HG03103 (cell line): ENCODE data around the gene SKOR2.

Experiments
- ATAC-seq: cut with Tn5 transposase; IDR thresholded peaks from one replicate; pipeline ENCODE4 v1.9.1; 2021; ENCODE audit warnings: low read depth; ENCODE audit not compliant: unreplicated experiment

Gene SKOR2

DNA sequence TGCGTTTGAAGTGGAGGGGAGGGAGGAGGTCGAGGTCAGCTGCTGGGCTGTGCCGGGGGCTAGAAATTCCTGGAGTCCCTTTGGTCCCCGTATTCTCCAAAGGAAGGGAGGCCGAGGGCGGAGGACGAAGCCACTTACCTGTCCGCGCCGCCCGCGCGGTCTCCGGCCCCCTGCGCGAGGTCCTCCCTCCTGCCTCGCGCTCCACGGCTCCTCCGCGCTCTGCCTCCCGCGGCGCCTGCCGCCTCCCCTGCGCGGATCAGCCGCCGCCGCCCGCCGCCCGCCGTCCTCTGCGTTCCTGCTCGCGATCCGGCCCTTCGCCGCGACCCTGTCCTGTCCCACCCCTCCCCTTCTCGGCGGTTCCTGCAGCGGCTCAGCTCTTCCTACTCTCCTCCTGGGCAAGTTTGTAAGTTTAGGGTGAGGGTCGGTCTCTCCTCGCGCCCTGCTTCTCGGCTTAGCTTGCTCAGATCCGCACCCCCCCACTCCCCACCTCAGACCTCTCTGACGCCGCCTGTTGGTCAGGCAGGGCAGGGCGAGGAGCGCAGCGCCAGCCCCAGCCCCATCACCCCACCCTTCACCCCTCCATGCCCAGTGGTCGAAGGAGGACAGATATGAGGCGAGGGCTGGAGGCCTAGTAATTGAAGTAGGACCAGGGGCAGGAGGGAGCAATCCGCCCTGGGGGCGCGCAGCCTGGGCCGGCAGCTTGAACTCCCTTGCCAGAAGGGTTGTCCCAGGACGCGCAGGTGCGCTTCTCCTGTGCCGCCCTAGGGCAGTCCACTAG lies 9.7 kb upstream of the SKOR2 start:
- ATAC-seq, result no peak

GRCh38 chr18:47260120-47260923 lies 8.9 kb upstream of the SKOR2 start:
- ATAC-seq, result no peak

DNA sequence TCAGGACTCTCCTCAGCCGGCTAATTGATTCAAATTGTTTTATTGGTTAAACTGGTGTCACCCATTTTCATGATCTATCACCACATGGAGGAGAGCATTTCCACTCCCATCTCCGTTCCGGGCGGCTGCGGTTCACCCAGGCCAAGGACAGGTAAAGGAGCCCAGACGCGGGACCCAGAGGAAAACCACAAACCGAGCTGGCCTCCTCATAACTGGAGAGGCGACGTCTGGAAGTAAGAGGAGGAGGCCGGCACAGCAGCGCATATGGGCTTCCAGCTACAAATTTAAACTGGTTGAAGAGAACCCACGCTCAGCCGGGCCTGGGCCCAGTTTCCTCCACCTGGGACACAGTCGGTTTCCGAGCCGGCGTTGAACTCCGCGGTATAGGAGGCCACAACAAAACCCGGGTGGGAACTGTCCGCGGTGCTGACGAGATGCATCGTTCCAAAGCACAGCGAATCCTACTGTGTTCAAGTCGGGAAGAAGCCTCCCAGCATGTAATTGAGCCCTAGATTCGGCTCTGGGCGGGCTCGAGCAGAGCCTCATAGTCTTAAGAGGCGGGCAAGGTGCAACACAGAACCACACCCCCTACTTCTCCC lies 3.0 kb upstream of the SKOR2 start:
- no peak for ATAC-seq

- ATAC-seq, result no peak
These were observed 1.7 kb upstream of the SKOR2 start for GRCh38 chr18:47253101-47253654.

GRCh38 chr18:47250391-47251046 lies 941 bp downstream of the SKOR2 start:
- no peak for ATAC-seq

DNA sequence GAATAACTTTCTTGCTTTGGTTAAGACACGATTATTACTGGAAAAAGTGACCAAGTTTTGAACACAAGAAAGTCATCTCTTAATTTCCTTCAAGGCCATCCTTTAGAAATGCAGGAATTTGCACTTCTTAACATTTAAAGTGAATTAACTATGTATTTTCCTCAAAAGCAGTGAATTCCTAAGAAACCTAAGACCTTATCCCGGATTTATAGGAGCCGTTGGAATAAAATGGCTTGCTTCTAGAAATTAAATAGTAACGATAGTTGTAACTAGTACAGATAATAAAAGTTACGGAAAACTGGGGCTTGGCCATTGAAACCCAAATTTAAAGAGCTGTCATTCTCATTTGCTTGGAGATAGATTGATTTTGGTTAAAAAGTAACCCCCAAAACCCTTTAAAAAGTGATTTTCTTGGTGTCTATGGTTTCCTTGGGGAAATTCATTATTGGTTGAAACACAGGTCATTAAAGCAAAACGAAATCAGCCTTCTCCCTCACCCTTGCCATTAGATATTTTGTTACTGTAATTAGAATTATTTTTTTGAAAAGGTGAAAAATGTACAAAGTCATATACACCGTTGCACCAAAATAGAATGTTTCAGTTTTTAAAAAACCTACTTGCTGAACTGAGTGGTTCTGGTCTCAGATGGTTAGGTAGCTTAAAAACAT lies 2.0 kb downstream of the SKOR2 start:
- ATAC-seq, result no peak

DNA sequence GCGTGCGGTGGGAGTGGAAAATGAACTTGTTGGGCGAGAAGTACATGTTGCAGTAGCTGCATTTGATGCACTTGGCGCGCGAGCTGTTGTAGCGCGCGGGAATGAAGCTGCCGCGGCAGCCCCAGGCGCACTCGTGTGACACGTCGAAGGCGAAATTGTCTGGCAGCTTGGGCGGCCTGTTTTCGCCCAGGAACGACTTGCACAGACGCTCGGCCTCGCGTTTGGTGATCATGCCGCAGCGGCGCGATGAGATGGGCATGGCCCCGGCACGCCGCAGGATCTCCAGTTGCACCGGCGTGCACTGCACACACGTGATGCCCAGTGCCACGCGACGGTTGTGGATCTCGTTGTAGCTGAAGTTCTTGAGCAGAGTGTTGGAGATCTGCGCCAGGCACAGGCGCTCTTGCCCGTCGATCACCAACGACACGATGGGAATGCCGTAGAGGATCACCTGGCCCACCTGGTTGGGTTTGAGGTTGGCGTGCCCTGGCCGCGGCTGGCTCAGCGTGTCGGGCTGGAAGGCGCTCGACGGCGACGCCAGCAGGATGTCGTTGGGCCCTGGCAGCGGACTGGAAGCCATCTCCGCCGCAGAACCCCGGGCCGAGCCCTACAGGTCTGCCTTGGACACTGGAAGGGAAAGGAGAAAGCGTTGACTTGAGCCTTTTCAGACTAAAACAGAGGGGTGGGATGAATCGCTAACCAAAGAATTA lies 2.7 kb downstream of the SKOR2 start:
- ATAC-seq, result no peak

DNA sequence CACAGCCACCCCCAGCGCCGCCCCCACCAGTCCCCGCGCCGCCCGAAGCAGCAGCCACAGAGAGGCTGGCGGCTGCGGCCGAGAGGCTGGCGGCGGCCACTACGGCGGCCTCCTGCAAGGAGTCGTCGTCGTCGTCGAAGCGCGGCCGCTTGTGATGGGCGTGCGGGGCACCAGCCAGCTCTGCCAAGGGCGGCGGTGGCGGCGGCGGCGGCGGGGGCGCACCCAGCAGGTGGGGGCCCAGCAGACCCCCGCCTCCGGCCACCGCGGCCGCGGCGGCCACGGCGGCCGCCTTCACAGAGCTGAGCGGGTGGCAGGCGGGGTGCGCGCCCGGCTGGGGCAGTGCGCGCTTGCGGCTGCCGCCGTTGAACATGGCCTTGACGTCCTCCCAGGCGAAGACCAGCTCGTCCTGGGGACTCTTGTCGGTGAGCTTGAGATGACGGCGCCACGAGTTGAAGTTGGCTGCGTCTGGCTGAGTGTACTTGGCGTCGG lies 3.3 kb downstream of the SKOR2 start:
- no peak for ATAC-seq

DNA sequence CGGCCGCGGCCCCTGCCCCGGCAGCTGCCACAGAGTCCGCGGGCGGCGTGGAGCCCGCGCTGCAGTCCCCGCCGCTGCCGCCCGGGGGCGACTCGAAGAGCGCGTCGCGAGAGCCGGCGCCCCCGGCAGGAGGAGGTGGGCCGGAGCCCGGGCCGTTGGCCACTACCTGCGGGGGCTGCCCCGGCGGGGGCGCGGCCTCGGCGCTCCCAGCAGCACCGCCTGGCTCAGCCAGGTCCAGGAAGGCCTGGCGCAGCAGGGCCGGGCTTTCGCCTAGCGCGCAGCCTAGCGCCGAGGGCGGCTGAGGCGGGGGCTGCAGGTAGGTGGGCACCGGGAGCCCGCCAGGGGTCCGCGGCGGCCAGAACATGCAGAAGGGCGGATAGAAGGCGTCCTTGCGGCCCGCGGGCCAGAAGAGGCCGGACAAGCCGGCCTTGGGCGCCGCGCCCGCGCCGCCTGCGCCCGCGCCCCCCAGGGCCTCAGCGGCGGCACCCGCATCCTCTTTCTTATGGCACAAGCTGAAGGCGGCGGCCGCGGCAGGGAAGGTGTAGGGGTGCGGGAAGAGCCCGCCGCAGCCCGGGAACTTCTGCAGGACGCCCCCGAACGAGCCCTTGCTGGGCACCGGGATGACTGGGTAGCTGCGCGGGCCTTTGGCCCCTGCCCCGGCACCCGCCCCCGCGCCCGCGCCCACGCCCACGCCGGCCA lies 3.9 kb downstream of the SKOR2 start:
- ATAC-seq, result no peak

GRCh38 chr18:47247036-47247415 lies 4.4 kb downstream of the SKOR2 start:
- ATAC-seq, result no peak

GRCh38 chr18:47246027-47246971 lies 5.2 kb downstream of the SKOR2 start:
- ATAC-seq, result no peak

GRCh38 chr18:47244086-47244485 lies 7.4 kb downstream of the SKOR2 start:
- no peak for ATAC-seq

DNA sequence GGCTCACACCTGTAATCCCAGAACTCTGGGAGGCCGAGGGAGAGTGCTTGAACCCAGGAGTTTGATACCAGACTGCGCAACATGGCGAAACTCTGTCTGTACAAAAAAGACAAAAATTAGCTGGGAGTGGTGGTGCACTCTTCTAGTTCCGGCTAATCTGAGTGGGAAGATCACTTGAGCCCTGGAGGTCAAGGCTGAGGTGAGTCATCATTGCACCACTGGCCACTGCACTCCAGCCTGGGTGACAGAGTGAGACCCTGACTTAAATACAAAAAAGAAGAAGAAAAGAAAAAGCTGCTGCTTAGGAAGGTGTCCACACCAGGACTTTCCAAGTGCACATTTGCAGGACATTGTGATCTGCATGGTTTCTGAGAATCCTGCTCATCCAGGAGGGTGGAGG lies 16.4 kb downstream of the SKOR2 start:
- ATAC-seq, result no peak

GRCh38 chr18:47226660-47227059 lies 24.8 kb downstream of the SKOR2 start:
- ATAC-seq, result no peak

DNA sequence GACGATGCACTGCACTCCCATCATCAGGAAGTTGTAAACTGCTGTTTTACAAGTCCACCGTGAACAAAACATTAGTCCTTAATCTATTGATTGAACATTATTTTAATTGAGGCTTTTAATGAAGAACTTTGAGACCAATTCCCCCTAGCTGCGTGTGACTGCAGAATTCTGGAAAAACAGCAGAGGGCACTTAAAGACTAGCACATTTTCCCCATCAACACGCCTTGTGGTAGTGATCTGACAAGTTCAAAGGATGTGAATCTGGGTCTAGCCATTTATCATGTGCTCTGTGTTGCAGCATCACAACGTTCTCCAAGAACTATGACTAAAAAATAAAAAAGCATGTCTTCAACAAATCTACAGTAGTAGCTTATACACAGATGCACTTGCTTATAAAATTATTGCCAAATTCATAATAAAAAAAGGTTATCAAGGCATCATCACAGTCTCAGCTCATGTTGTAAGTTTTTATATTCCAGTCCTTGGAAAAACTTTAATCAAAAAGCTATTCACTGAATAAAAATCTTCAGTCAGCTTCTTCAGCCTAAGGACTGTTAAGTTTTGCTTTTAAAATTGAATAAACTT lies 35.8 kb downstream of the SKOR2 start:
- no peak for ATAC-seq

- ATAC-seq, result no peak
These were observed 42.3 kb downstream of the SKOR2 start for GRCh38 chr18:47209171-47209570.

- no peak for ATAC-seq
These were observed 44.4 kb downstream of the SKOR2 start for GRCh38 chr18:47206945-47207637.
